SK-N-SH treated with all-trans-retinoic acid at 6 μM for 48 hours (cell line): ENCODE data around the gene SORCS3.

ENCODE experiments used
- ATAC-seq: fragments of 200-7000 bp; cut with Tn5 transposase; 3 replicates; pipeline ENCODE4 v1.9.1; 2020; ENCODE audit warnings: mild to moderate bottlenecking, moderate library complexity
- ARNTL ChIP-seq: fragments of 450-650 bp; formaldehyde crosslinking; IDR thresholded peaks from 2 replicates; pipeline ENCODE4 v1.5.0; 2020; ENCODE audit warnings: low read depth, mild to moderate bottlenecking, moderate library complexity, borderline replicate concordance
- BACH2 ChIP-seq: fragments of 250-450 bp; sonication (Bioruptor Pico); IDR thresholded peaks from 2 replicates; pipeline ENCODE4 v1.9.0; 2021; ENCODE audit warnings: mild to moderate bottlenecking, borderline replicate concordance
- CREB5 ChIP-seq: fragments of 250-450 bp; sonication (Bioruptor Pico); IDR thresholded peaks from 2 replicates; pipeline ENCODE4 v1.5.1; 2020; ENCODE audit warnings: low read depth, mild to moderate bottlenecking, moderate library complexity
- CSDC2 ChIP-seq: fragments of 250-450 bp; sonication (Bioruptor Pico); IDR thresholded peaks from 2 replicates; pipeline ENCODE4 v1.5.0; 2020; ENCODE audit warnings: mild to moderate bottlenecking, moderate library complexity
- CSRNP3 ChIP-seq: fragments of 250-450 bp; sonication (Bioruptor Pico); IDR thresholded peaks from 2 replicates; pipeline ENCODE4 v1.5.1; 2021; ENCODE audit warnings: mild to moderate bottlenecking, moderate library complexity
- ESRRG ChIP-seq: fragments of 250-450 bp; sonication (Bioruptor Pico); IDR thresholded peaks from 2 replicates; pipeline ENCODE4 v1.6.1; 2021; ENCODE audit warnings: mild to moderate bottlenecking
- GLIS3 ChIP-seq: fragments of 250-450 bp; sonication (Bioruptor Pico); IDR thresholded peaks from 2 replicates; pipeline ENCODE4 v1.5.0; 2020; ENCODE audit warnings: mild to moderate bottlenecking, moderate library complexity
- ISL1 ChIP-seq: fragments of 250-450 bp; sonication (Bioruptor Pico); IDR thresholded peaks from 2 replicates; pipeline ENCODE4 v2.1.2; 2022; ENCODE audit warnings: mild to moderate bottlenecking, moderate library complexity
- OSR1 ChIP-seq: fragments of 250-450 bp; sonication (Bioruptor Pico); IDR thresholded peaks from 2 replicates; pipeline ENCODE4 v1.8.0; 2022; ENCODE audit warnings: moderate library complexity, mild to moderate bottlenecking, inconsistent platforms
- PATZ1 ChIP-seq: fragments of 250-450 bp; sonication (Bioruptor Pico); IDR thresholded peaks from 2 replicates; pipeline ENCODE4 v1.8.0; 2020; ENCODE audit warnings: mild to moderate bottlenecking, moderate library complexity, borderline replicate concordance
- POU6F1 ChIP-seq: fragments of 250-450 bp; sonication (Bioruptor Pico); IDR thresholded peaks from 2 replicates; pipeline ENCODE4 v1.8.0; 2021; ENCODE audit warnings: low read depth, mild to moderate bottlenecking, moderate library complexity, borderline replicate concordance
- PPARA ChIP-seq: fragments of 250-450 bp; sonication (Bioruptor Pico); IDR thresholded peaks from 2 replicates; pipeline ENCODE4 v1.5.0; 2020; ENCODE audit warnings: mild to moderate bottlenecking, borderline replicate concordance
- RARB ChIP-seq: fragments of 250-450 bp; sonication (Bioruptor Pico); IDR thresholded peaks from 2 replicates; pipeline ENCODE4 v1.8.0; 2021; ENCODE audit warnings: mild to moderate bottlenecking, moderate library complexity
- SNAI2 ChIP-seq: fragments of 250-450 bp; sonication (Bioruptor Pico); IDR thresholded peaks from 2 replicates; pipeline ENCODE4 v1.5.0; 2020; ENCODE audit warnings: mild to moderate bottlenecking, moderate library complexity
- TCF4 ChIP-seq: fragments of 250-450 bp; sonication (Bioruptor Pico); IDR thresholded peaks from 2 replicates; pipeline ENCODE4 v1.8.0; 2021; ENCODE audit warnings: mild to moderate bottlenecking, moderate library complexity, borderline replicate concordance
- TOX ChIP-seq: fragments of 250-450 bp; sonication (Bioruptor Pico); IDR thresholded peaks from 2 replicates; pipeline ENCODE4 v1.8.0; 2021; ENCODE audit warnings: mild to moderate bottlenecking, moderate library complexity, borderline replicate concordance
- TSHZ2 ChIP-seq: fragments of 250-450 bp; sonication (Bioruptor Pico); IDR thresholded peaks from 2 replicates; pipeline ENCODE4 v1.5.0; 2020; ENCODE audit warnings: mild to moderate bottlenecking, moderate library complexity
- ZC3H10 ChIP-seq: fragments of 250-450 bp; sonication (Bioruptor Pico); IDR thresholded peaks from 2 replicates; pipeline ENCODE4 v1.5.1; 2021; ENCODE audit warnings: mild to moderate bottlenecking, moderate library complexity
- ZFP3 ChIP-seq: fragments of 250-450 bp; sonication (Bioruptor Pico); IDR thresholded peaks from 2 replicates; pipeline ENCODE4 v1.5.0; 2020; ENCODE audit warnings: mild to moderate bottlenecking, moderate library complexity
- ZFP30 ChIP-seq: fragments of 450-650 bp; formaldehyde crosslinking; IDR thresholded peaks from 2 replicates; pipeline ENCODE4 v1.5.0; 2022; ENCODE audit warnings: mild to moderate bottlenecking, moderate library complexity
- ZNF565 ChIP-seq: fragments of 450-650 bp; formaldehyde crosslinking; conservative IDR thresholded peaks from 2 replicates; pipeline ENCODE4 v1.5.0; 2020; ENCODE audit warnings: low read depth, mild to moderate bottlenecking, moderate library complexity
- ZNF70 ChIP-seq: fragments of 450-650 bp; formaldehyde crosslinking; IDR thresholded peaks from 2 replicates; pipeline ENCODE4 v1.5.0; 2020; ENCODE audit warnings: mild to moderate bottlenecking, moderate library complexity
- ZNF8 ChIP-seq: fragments of 450-650 bp; formaldehyde crosslinking; IDR thresholded peaks from 2 replicates; pipeline ENCODE4 v1.5.0; 2020; ENCODE audit warnings: mild to moderate bottlenecking, moderate library complexity

The SORCS3 gene

GRCh38 chr10:104689105-104689504 lies 48.0 kb downstream of the SORCS3 start:
- ATAC-seq: no peak
- TF ChIP-seq ZNF8 (CRISPR knock-in tag) (no peak), SNAI2 (no peak), BACH2 (CRISPR knock-in tag) (no peak), ZC3H10 (CRISPR knock-in tag) (no peak), PPARA (CRISPR knock-in tag) (no peak), ZNF565 (CRISPR knock-in tag) (no peak)

- TF ChIP-seq OSR1 (CRISPR knock-in tag): no peak
- no peak for TF ChIP-seq ARNTL (CRISPR knock-in tag)
- no peak for TF ChIP-seq BACH2 (CRISPR knock-in tag)
- no peak for TF ChIP-seq PATZ1 (CRISPR knock-in tag)
- no peak for TF ChIP-seq ZNF70 (CRISPR knock-in tag)
- TF ChIP-seq CSRNP3 (CRISPR knock-in tag): no peak
- no peak for TF ChIP-seq SNAI2
- TF ChIP-seq ZFP3: no peak
- TF ChIP-seq ZNF8 (CRISPR knock-in tag): no peak
- TF ChIP-seq TOX (CRISPR knock-in tag): no peak
- no peak for TF ChIP-seq ESRRG (CRISPR knock-in tag)
- TF ChIP-seq, all 23 proteins: peak for 0
- ATAC-seq: no peak
Observed at GRCh38 chr10:104689547-104689946, 48.5 kb downstream of the SORCS3 start.

GRCh38 chr10:104690101-104690500 lies 49.0 kb downstream of the SORCS3 start:
- TF ChIP-seq TSHZ2 (CRISPR knock-in tag) (no peak), CREB5 (CRISPR knock-in tag) (no peak), CSRNP3 (CRISPR knock-in tag) (no peak), TOX (CRISPR knock-in tag) (no peak), ZFP30 (CRISPR knock-in tag) (no peak), GLIS3 (CRISPR knock-in tag) (no peak), TCF4 (CRISPR knock-in tag) (no peak), ZNF565 (CRISPR knock-in tag) (no peak), PATZ1 (CRISPR knock-in tag) (no peak), POU6F1 (CRISPR knock-in tag) (no peak), RARB (CRISPR knock-in tag) (no peak), ZNF8 (CRISPR knock-in tag) (no peak), PPARA (CRISPR knock-in tag) (no peak), ZFP3 (no peak), ISL1 (CRISPR knock-in tag) (no peak), ZC3H10 (CRISPR knock-in tag) (no peak), ARNTL (CRISPR knock-in tag) (no peak), CSDC2 (CRISPR knock-in tag) (no peak), OSR1 (CRISPR knock-in tag) (no peak), ZNF70 (CRISPR knock-in tag) (no peak)
- TF ChIP-seq, all 23 proteins: peak for 0
- no peak for ATAC-seq
